GM18517 (cell line): ENCODE data around the gene NCKAP5.
"Not testable (repeated sequence)": the region's sequence is repeated elsewhere in the genome, so short reads cannot be mapped to it uniquely, and the experiment has no call there.

ENCODE experiments used
- ATAC-seq: cut with Tn5 transposase; IDR thresholded peaks from one replicate; pipeline ENCODE4 v1.9.1; 2021; ENCODE audit warnings: mild to moderate bottlenecking, moderate library complexity; ENCODE audit not compliant: unreplicated experiment

NCKAP5 gene

GRCh38 chr2:132860220-132860619, 708.0 kb downstream of the NCKAP5 start:
- ATAC-seq: no peak

- ATAC-seq: no peak
Measured at GRCh38 chr2:132859590-132859989, 708.7 kb downstream of the NCKAP5 start.

GRCh38 chr2:132857319-132857718, 710.9 kb downstream of the NCKAP5 start:
- no peak for ATAC-seq

- ATAC-seq: no peak
Measured at GRCh38 chr2:132850688-132851087, 717.6 kb downstream of the NCKAP5 start.

GRCh38 chr2:132849118-132849517, 719.1 kb downstream of the NCKAP5 start:
- no peak for ATAC-seq

- no peak for ATAC-seq
Measured at GRCh38 chr2:132845339-132845738, 722.9 kb downstream of the NCKAP5 start.

- no peak for ATAC-seq
Measured at GRCh38 chr2:132844585-132844984, 723.7 kb downstream of the NCKAP5 start.

- no peak for ATAC-seq
Measured at GRCh38 chr2:132837769-132838168, 730.5 kb downstream of the NCKAP5 start.

GRCh38 chr2:132830321-132830827, 737.9 kb downstream of the NCKAP5 start:
- no peak for ATAC-seq

GRCh38 chr2:132825601-132826000, 742.7 kb downstream of the NCKAP5 start:
- ATAC-seq: no peak

- no peak for ATAC-seq
Measured at GRCh38 chr2:132824716-132825115, 743.5 kb downstream of the NCKAP5 start.

GRCh38 chr2:132816234-132816633, 752.0 kb downstream of the NCKAP5 start:
- no peak for ATAC-seq

GRCh38 chr2:132815516-132815915, 752.7 kb downstream of the NCKAP5 start:
- ATAC-seq: no peak

GRCh38 chr2:132814651-132815050, 753.6 kb downstream of the NCKAP5 start:
- ATAC-seq: no peak

- ATAC-seq: no peak
Measured at GRCh38 chr2:132813422-132813821, 754.8 kb downstream of the NCKAP5 start.

- ATAC-seq: no peak
Measured at GRCh38 chr2:132811148-132811915, 756.9 kb downstream of the NCKAP5 start.

- not testable (repeated sequence) for ATAC-seq
Measured at GRCh38 chr2:132809962-132810361, 758.3 kb downstream of the NCKAP5 start.

- no peak for ATAC-seq
Measured at GRCh38 chr2:132804051-132804450, 764.2 kb downstream of the NCKAP5 start.

GRCh38 chr2:132798341-132798740, 769.9 kb downstream of the NCKAP5 start:
- ATAC-seq: no peak

GRCh38 chr2:132797556-132797955, 770.7 kb downstream of the NCKAP5 start:
- ATAC-seq: no peak

GRCh38 chr2:132797071-132797470, 771.2 kb downstream of the NCKAP5 start:
- ATAC-seq: no peak

- ATAC-seq: no peak
Measured at GRCh38 chr2:132795220-132795619, 773.0 kb downstream of the NCKAP5 start.

GRCh38 chr2:132793532-132793931, 774.7 kb downstream of the NCKAP5 start:
- no peak for ATAC-seq
